OCI-LY7 (cell line): ENCODE data around the gene C1GALT1.

ENCODE experiments used
- CTCF ChIP-seq: fragments of 200-600 bp; sonication (generic); conservative IDR thresholded peaks from 2 replicates; pipeline ENCODE4 v1.5.1; 2014; ENCODE audit warnings: mild to moderate bottlenecking, antibody characterized with exemption, low read length, moderate library complexity, mixed read lengths
- EZH2phosphoT487 ChIP-seq: fragments of 200-600 bp; sonication (generic); IDR thresholded peaks from 2 replicates; pipeline ENCODE4 v1.6.1; 2018; ENCODE audit warnings: low read depth, borderline replicate concordance, mild to moderate bottlenecking, mixed run types, antibody characterized with exemption, low read length, moderate library complexity, mixed read lengths

GRCh38 chr7:7175075-7175695 lies 7.2 kb upstream of the C1GALT1 start:
- TF ChIP-seq CTCF, result no peak
- no peak for TF ChIP-seq EZH2phosphoT487
